Central memory CD8-positive, alpha-beta T cell (primary cell): Measurements from ENCODE around the gene FKBP1B.

Source experiments
- ATAC-seq: fragments of 150-1000 bp; cut with Tn5 transposase; replicated peaks from 2 replicates; pipeline ENCODE4 v1.10.0; 2022; ENCODE audit warnings: mild to moderate bottlenecking, moderate FRiP score, moderate number of reproducible peaks; ENCODE audit not compliant: poor library complexity, severe bottlenecking; ENCODE audit errors: extremely low read depth
- DNase-seq, 2 donors: peaks; one replicate each; pipeline ENCODE4 v3.0.0; 2021; ENCODE audit warnings: low spot score in 2 of 2
- H3K27ac Mint-ChIP-seq: one replicate; pipeline ENCODE4 v1.8.0; 2022; ENCODE audit warnings: low read depth, mild to moderate bottlenecking, moderate library complexity, mixed read lengths
- H3K27me3 Mint-ChIP-seq: one replicate; pipeline ENCODE4 v1.8.0; 2022; ENCODE audit warnings: mixed read lengths
- H3K36me3 Mint-ChIP-seq: one replicate; pipeline ENCODE4 v1.8.0; 2022; ENCODE audit warnings: mild to moderate bottlenecking, moderate library complexity, mixed read lengths; ENCODE audit not compliant: insufficient read depth
- H3K4me1 Mint-ChIP-seq: one replicate; pipeline ENCODE4 v1.8.0; 2022; ENCODE audit warnings: mixed read lengths
- H3K4me3 Mint-ChIP-seq: one replicate; pipeline ENCODE4 v1.8.0; 2022; ENCODE audit warnings: mild to moderate bottlenecking, moderate library complexity, mixed read lengths
- H3K9me3 Mint-ChIP-seq: one replicate; pipeline ENCODE4 v1.8.0; 2022; ENCODE audit warnings: mixed read lengths

The FKBP1B gene

GRCh38 chr2:24016853-24017703 is 32.5 kb upstream of the FKBP1B start:
- Mint-ChIP-seq H3K9me3 (no peaks in the 10 kb centered on the region), H3K36me3 (no peaks in the 10 kb centered on the region), H3K4me3 (no peak overlapping the region), H3K4me1 (no peaks in the 10 kb centered on the region), H3K27ac (no peak overlapping the region), H3K27me3 (peaks cover 11% of the 10 kb centered on the region)
- DNase-seq = no peak
- no peak for ATAC-seq

- Mint-ChIP-seq H3K4me3 (no peak overlapping the region), H3K4me1 (no peaks in the 10 kb centered on the region), H3K9me3 (no peaks in the 10 kb centered on the region), H3K27me3 (peaks cover 4% of the 10 kb centered on the region), H3K27ac (peak overlapping the region; percentile 17), H3K36me3 (no peaks in the 10 kb centered on the region)
- DNase-seq (no peak), ATAC-seq (no peak)
Observed at GRCh38 chr2:24017711-24018110, 31.8 kb upstream of the FKBP1B start.

GRCh38 chr2:24018241-24018640 is 31.3 kb upstream of the FKBP1B start:
- H3K27ac Mint-ChIP-seq = peak overlapping the region; percentile 17
- H3K4me1 Mint-ChIP-seq = no peaks in the 10 kb centered on the region
- H3K36me3 Mint-ChIP-seq = no peaks in the 10 kb centered on the region
- H3K27me3 Mint-ChIP-seq = no peaks in the 10 kb centered on the region
- no peaks in the 10 kb centered on the region for H3K9me3 Mint-ChIP-seq
- ATAC-seq = no peak
- DNase-seq = no peak
- no peak overlapping the region for H3K4me3 Mint-ChIP-seq

DNA sequence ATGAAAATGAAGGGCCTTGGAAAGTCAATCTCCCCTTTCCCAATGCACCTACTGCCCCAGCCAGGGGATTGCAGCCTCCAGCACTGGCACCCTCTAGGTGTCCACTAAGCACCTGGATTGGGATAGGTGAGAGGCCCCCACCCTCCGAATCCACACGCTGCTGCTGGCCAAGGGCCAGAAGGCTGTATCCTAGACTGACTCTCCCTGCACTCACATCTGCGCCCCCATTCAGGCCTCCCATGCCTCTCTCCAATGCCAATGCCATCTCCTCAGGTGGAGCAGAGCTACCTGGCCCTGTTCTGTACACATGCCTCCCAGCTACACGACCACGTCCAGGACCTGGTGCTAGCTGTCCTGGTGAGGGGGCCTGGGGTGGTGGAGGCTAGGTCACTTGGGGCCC is 29.8 kb upstream of the FKBP1B start:
- H3K4me3 Mint-ChIP-seq = no peak overlapping the region
- H3K4me1 Mint-ChIP-seq = no peaks in the 10 kb centered on the region

DNA sequence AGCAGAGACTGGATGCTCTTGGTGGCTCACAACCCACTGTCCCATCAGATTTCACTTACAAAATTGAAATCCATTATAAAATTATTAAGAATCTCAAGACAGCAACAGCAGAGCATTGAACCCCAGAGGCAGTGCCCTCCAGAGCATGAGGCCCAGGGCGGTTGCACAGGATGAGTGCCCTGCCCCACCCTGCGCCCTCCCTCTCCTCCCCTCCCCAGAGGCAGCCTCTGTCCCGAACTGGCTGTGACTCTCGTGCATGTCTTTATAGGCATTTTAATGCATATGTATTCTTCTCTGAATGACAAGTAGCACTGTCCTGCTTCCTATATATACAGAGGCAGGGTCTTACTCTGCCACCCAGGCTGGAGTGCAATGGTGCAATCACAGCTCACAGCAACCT is 29.3 kb upstream of the FKBP1B start:
- DNase-seq (no peak), ATAC-seq (no peak)
- Mint-ChIP-seq H3K4me1 (no peaks in the 10 kb centered on the region), H3K27me3 (no peaks in the 10 kb centered on the region), H3K36me3 (no peaks in the 10 kb centered on the region), H3K4me3 (no peak overlapping the region), H3K27ac (no peak overlapping the region), H3K9me3 (no peaks in the 10 kb centered on the region)

More for the DNA sequence above, 29.8 kb upstream of the FKBP1B start:
- H3K27ac Mint-ChIP-seq = no peak overlapping the region
- H3K9me3 Mint-ChIP-seq = no peaks in the 10 kb centered on the region
- no peaks in the 10 kb centered on the region for H3K36me3 Mint-ChIP-seq
- ATAC-seq = no peak
- H3K27me3 Mint-ChIP-seq = no peaks in the 10 kb centered on the region
- no peak for DNase-seq

GRCh38 chr2:24021122-24021998 is 28.2 kb upstream of the FKBP1B start:
- Mint-ChIP-seq H3K4me1 (no peaks in the 10 kb centered on the region), H3K9me3 (no peaks in the 10 kb centered on the region), H3K27me3 (no peaks in the 10 kb centered on the region), H3K27ac (no peak overlapping the region), H3K4me3 (no peak overlapping the region), H3K36me3 (no peaks in the 10 kb centered on the region)
- DNase-seq (no peak), ATAC-seq (no peak)

- no peak overlapping the region for H3K4me3 Mint-ChIP-seq
- peaks cover 4% of the 10 kb centered on the region for H3K36me3 Mint-ChIP-seq
- no peaks in the 10 kb centered on the region for H3K9me3 Mint-ChIP-seq
- ATAC-seq (no peak), DNase-seq (no peak)
- H3K4me1 Mint-ChIP-seq = no peaks in the 10 kb centered on the region
- H3K27me3 Mint-ChIP-seq = no peaks in the 10 kb centered on the region
- no peak overlapping the region for H3K27ac Mint-ChIP-seq
Observed at GRCh38 chr2:24022324-24022974, 27.1 kb upstream of the FKBP1B start.

DNA sequence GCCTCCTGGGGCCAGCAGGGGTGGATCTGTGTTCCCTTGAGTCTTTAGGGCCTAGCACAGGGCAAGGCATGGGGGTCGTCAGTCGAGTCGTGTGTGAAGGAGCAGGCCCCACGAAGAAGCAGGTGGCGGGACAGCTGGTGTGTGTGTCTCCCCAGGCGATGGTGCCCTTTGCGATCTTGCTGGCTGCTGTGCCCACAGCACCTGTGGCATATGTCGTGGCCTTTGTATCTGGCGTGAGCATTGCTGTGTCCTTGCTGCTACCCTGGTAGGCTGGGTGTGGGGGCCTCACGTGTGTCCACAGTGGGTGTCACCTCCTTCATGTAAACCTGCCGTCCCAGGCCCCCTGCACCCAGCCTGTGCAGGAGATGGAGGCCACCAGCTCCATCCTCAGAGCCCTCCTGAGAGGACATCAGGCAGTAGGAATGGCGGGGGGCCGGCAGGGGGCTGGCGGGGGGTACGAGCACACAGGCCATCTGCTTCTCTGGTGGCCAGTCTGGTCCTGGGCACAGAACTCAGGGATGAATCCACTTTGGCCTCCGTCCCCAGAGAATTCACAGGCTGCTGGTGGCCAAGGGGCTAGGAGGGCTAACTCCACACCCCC is 26.5 kb upstream of the FKBP1B start:
- peaks cover 6% of the 10 kb centered on the region for H3K36me3 Mint-ChIP-seq
- no peak overlapping the region for H3K4me3 Mint-ChIP-seq
- H3K4me1 Mint-ChIP-seq = no peaks in the 10 kb centered on the region
- DNase-seq = no peak
- H3K27ac Mint-ChIP-seq = no peak overlapping the region
- no peaks in the 10 kb centered on the region for H3K27me3 Mint-ChIP-seq
- ATAC-seq = no peak
- H3K9me3 Mint-ChIP-seq = no peaks in the 10 kb centered on the region

DNA sequence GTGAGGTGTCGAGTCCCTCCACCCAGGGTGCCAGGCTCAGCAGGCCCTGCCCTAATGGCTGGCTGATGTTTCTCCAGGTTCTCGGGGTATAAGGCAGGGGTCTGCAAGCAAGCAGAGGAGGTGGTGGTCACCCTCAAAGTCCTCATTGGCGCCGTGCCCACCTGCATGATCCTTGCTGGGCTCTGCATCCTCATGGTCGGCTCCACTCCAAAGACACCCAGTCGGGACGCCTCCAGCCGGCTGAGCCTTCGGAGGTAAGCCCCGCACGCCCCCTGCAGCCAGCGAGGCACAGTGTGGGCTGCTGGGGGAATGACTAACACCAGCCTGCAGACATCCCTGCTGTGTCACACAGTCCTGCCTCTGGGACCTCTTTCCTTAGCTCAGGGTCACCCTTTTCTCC is 25.5 kb upstream of the FKBP1B start:
- ATAC-seq (no peak), DNase-seq (no peak)
- no peaks in the 10 kb centered on the region for H3K9me3 Mint-ChIP-seq
- no peaks in the 10 kb centered on the region for H3K27me3 Mint-ChIP-seq
- H3K4me1 Mint-ChIP-seq = no peaks in the 10 kb centered on the region
- no peak overlapping the region for H3K4me3 Mint-ChIP-seq
- peaks cover 10% of the 10 kb centered on the region for H3K36me3 Mint-ChIP-seq
- no peak overlapping the region for H3K27ac Mint-ChIP-seq

GRCh38 chr2:24024996-24025663 is 24.4 kb upstream of the FKBP1B start:
- Mint-ChIP-seq H3K27ac (no peak overlapping the region), H3K27me3 (no peaks in the 10 kb centered on the region), H3K4me1 (no peaks in the 10 kb centered on the region), H3K4me3 (no peak overlapping the region), H3K9me3 (no peaks in the 10 kb centered on the region), H3K36me3 (peaks cover 21% of the 10 kb centered on the region)
- ATAC-seq (no peak), DNase-seq (no peak)

- ATAC-seq = no peak
- H3K4me3 Mint-ChIP-seq = no peak overlapping the region
- H3K4me1 Mint-ChIP-seq = no peaks in the 10 kb centered on the region
- no peaks in the 10 kb centered on the region for H3K27me3 Mint-ChIP-seq
- no peak overlapping the region for H3K27ac Mint-ChIP-seq
- no peaks in the 10 kb centered on the region for H3K9me3 Mint-ChIP-seq
- H3K36me3 Mint-ChIP-seq = peaks cover 25% of the 10 kb centered on the region
- no peak for DNase-seq
Observed at GRCh38 chr2:24026233-24026632, 23.3 kb upstream of the FKBP1B start.
